Ectodermal cell (in vitro differentiated cells): Measurements from ENCODE around the gene ANLN.
"Not testable (repeated sequence)": the region's sequence is repeated elsewhere in the genome, so short reads cannot be mapped to it uniquely, and the experiment has no call there.

ENCODE experiments used
- H3K27ac ChIP-seq: 2 replicates; pipeline ENCODE4 v1.7.0; 2013; ENCODE audit warnings: mild to moderate bottlenecking, low read depth, low read length; ENCODE audit not compliant: insufficient read depth, poor library complexity, severe bottlenecking
- H3K27me3 ChIP-seq: 2 replicates; pipeline ENCODE4 v1.7.0; 2013; ENCODE audit warnings: mild to moderate bottlenecking, low read length; ENCODE audit not compliant: insufficient read depth, control insufficient read depth, poor library complexity, severe bottlenecking
- H3K36me3 ChIP-seq: one replicate; pipeline ENCODE4 v1.7.0; 2013; ENCODE audit warnings: low read length; ENCODE audit not compliant: control insufficient read depth, insufficient read depth
- H3K4me1 ChIP-seq: one replicate; pipeline ENCODE4 v1.7.0; 2013; ENCODE audit warnings: low read length; ENCODE audit not compliant: control insufficient read depth, insufficient read depth
- H3K4me3 ChIP-seq: 2 replicates; pipeline ENCODE4 v1.7.0; 2013; ENCODE audit warnings: low read depth, low read length, control low read depth; ENCODE audit not compliant: insufficient read depth
- H3K9me3 ChIP-seq: 2 replicates; pipeline ENCODE4 v1.7.0; 2013; ENCODE audit warnings: mild to moderate bottlenecking, low read length, moderate library complexity; ENCODE audit not compliant: control insufficient read depth
- WGBS, 2 experiments: methylation state at CpG; one replicate each; pipeline ENCODE4 v1.1.7; 2013; ENCODE audit warnings: missing lambda C conversion rate in 2 of 2; 5-methylcytosine and 5-hydroxymethylcytosine counted together

ANLN gene

DNA sequence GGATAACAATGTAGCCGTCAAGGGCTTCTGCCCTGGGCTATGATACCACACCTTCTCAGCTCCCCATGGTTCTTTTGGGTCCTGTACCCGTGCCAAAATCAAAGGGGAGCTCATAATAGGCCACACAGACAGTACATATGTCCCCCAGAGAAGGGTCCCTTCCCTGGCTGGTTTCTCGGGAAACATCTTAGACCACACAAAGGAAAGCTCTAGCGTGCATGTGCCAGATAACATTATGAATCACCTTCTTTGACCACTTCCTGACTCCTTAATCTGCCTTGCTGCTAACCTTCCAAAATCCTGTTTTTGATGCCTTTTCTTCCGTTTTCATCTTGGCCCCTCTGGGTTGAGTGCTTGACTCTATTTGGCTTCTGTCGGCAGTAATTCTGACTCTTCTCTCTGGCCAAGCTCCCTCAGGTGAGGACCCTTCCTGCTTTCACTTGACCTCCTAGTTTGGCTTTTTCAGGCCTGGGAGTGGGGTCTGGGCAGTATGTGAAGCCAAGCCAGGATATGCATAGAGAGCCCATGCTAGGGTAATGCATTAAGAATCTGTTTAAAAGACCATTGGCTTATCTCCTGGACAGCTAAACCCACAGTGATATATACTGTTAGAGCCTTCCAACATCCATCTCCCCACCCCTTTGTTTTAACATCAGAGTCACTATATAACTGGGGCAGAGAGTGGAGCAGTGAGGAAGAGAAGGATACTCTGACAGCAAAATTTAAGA is 84.8 kb downstream of the ANLN start:
- WGBS, 2 experiments: 93% methylated on average over 6 of the region's 6 CpGs
- no peaks in the 10 kb centered on the region for H3K36me3 ChIP-seq
- H3K9me3 ChIP-seq: no peaks in the 10 kb centered on the region

DNA sequence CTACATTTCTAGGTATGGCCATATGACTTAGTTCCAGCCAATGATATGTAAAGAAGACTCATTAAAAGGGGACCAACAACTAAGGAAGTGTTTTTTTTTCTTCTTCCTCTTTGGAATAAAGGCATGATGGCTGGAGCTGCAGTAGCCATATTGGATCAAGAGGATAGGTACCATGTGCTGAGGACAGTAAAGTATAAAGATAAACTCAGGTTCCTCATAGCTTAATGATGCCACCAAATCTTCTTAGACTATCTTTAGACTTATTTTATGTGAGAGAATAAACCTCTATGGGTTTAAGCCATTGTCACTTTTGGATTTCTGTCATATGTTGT is 85.3 kb downstream of the ANLN start:
- H3K36me3 ChIP-seq: no peaks in the 10 kb centered on the region
- no peak overlapping the region for H3K27ac ChIP-seq
- no peaks in the 10 kb centered on the region for H3K4me1 ChIP-seq
- no peak overlapping the region for H3K4me3 ChIP-seq
- no peaks in the 10 kb centered on the region for H3K9me3 ChIP-seq
- no peaks in the 10 kb centered on the region for H3K27me3 ChIP-seq

More for the DNA sequence above, 84.8 kb downstream of the ANLN start:
- Histone ChIP-seq H3K4me1 (no peaks in the 10 kb centered on the region), H3K27ac (no peak overlapping the region), H3K27me3 (no peaks in the 10 kb centered on the region), H3K4me3 (no peak overlapping the region)

DNA sequence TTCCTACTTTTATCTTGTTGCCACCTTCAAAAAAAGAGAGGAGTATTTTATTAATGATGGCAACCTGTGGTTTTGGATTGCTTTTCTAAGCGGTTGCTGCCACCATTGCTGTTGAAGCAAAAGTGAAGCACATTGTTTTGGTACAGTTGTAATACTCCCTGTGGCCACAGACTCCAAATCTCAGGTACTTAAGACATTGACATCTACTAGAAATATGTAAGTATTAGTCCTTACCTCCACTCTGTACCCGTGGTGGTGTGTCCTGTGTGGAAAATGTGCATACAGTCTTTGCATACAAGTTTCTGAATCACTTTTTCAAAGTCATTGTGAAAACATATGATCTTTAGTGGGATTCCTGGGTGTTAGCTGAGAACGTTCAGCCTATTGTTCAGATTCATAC is 85.7 kb downstream of the ANLN start:
- Histone ChIP-seq H3K4me1 (no peaks in the 10 kb centered on the region), H3K9me3 (no peaks in the 10 kb centered on the region), H3K4me3 (no peak overlapping the region), H3K36me3 (no peaks in the 10 kb centered on the region), H3K27me3 (no peaks in the 10 kb centered on the region), H3K27ac (no peak overlapping the region)
- WGBS, 2 experiments: 96 to 100% methylated on average over 1 to 2 of the region's 3 CpGs

DNA sequence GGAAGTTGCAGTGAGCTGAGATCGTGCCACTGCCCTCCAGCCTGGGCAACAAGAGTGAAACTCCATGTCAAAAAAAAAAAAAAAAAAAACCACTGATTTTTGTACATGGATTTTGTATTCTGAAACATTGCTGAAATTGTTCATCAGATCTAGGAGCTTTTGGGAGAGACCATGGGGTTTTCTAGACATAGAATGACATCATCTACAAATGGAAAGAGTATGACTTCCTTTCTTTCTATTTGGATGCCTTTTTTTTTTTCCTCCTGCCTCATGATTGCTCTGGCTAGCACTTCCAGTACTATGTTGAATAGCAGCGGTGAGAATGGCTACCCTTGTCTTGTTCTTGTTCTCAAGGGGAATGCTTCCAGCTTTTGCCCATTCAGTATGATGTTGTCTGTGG is 89.1 kb downstream of the ANLN start:
- Histone ChIP-seq H3K4me1 (no peaks in the 10 kb centered on the region), H3K27ac (no peak overlapping the region), H3K27me3 (no peaks in the 10 kb centered on the region), H3K36me3 (no peaks in the 10 kb centered on the region), H3K4me3 (no peak overlapping the region), H3K9me3 (no peaks in the 10 kb centered on the region)
- WGBS, 2 experiments: 98 to 100% methylated on average over 2 of the region's 2 CpGs

DNA sequence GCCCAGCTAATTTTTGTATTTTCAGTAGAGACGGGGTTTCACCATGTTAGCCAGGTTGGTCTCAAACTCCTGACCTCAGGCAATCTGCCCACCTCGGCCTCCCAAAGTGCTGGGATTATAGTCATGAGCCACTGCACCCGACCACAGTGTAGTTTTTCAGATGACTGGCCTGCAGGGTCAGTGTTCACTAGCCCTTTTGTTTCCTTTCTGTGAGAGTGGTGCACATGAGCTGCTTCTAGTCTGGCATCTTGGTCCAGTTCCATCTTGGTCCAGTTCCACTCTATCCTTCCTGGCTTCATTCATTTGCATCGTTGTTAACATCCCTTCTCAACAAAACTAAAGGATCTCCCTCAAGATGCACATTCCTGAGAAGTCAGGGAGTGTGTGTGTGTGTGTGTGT is 94.2 kb downstream of the ANLN start:
- H3K36me3 ChIP-seq, H3K27me3 ChIP-seq, H3K27ac ChIP-seq, H3K9me3 ChIP-seq, H3K4me3 ChIP-seq, H3K4me1 ChIP-seq: not testable (repeated sequence)
- WGBS, 2 experiments: 92 to 93% methylated on average over 3 to 4 of the region's 4 CpGs

DNA sequence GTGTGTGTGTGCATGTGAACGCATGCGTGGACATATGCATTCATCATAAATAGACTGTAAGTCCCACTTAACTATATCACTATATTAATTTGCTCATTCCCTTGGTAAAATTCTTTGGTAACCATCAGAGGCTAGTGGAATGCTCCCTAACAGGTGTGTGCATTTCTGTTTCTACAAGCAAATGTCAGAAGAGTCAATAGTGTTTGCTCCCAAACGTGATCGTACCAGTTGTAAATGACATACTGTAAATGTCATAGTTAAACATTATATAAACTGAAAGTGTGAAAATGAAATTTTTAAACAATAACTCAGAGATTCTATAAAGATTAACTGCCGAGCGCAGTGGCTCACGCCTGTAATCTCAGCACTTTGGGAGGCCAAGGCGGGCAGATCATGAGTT is 94.6 kb downstream of the ANLN start:
- Histone ChIP-seq H3K27me3 (no peaks in the 10 kb centered on the region), H3K4me3 (no peak overlapping the region), H3K36me3 (no peaks in the 10 kb centered on the region), H3K27ac (no peak overlapping the region), H3K9me3 (no peaks in the 10 kb centered on the region), H3K4me1 (no peaks in the 10 kb centered on the region)
- 83 to 91% methylated on average over 6 of the region's 8 CpGs for WGBS, 2 experiments

DNA sequence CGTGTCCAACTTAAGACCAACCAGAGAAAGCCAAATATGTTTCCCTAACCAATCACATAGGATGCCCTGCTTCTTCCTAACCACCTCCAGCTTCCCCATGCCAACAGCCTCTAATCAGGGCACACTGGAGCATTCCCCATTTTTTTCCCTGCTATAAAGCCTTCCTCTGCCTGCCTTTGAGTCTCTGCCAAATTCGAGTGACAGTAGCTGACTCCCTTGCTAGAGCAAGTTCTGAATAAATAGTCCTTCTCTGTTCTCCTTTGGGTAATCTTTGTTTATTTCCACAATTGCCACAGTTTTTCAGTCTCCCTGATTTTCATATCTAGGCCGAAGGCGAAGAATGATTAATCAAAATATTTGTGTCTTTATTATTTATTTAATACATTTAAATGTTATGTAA is 96.7 kb downstream of the ANLN start:
- H3K9me3 ChIP-seq: no peaks in the 10 kb centered on the region
- 94 to 96% methylated on average over 2 of the region's 4 CpGs for WGBS, 2 experiments
- H3K4me3 ChIP-seq: no peak overlapping the region
- no peaks in the 10 kb centered on the region for H3K4me1 ChIP-seq
- H3K36me3 ChIP-seq: no peaks in the 10 kb centered on the region
- H3K27ac ChIP-seq: no peak overlapping the region
- no peaks in the 10 kb centered on the region for H3K27me3 ChIP-seq

DNA sequence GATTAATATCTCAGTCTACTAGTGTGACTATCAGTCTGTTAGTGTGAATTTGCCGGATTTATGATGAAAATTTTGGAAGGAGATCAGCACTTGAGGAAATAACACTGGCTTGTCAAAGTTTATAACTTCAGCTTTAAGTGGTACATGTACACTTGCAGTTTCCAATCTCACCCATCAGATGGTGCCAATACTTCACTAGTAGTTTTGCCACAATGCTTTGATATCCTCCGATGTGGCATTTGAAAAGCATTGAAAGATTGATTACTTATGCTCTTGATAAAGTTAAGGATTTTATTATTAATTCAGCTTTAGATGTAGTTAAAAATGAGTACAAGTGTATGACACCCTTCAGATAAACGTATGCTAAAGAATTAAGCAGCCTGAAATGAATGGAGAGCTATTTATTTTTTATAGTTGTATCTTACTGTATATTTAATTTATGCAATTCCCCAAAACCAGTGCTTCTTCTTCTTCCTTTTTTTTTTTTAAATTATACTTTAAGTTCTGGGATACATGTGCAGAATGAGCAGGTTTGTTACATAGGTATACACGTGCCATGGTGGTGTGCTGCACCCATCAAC is 98.2 kb downstream of the ANLN start:
- H3K36me3 ChIP-seq: no peaks in the 10 kb centered on the region
- no peaks in the 10 kb centered on the region for H3K9me3 ChIP-seq
- WGBS, 2 experiments: 64 to 73% methylated on average over 3 of the region's 4 CpGs
- no peak overlapping the region for H3K27ac ChIP-seq
- no peaks in the 10 kb centered on the region for H3K27me3 ChIP-seq
- no peak overlapping the region for H3K4me3 ChIP-seq
- no peaks in the 10 kb centered on the region for H3K4me1 ChIP-seq

DNA sequence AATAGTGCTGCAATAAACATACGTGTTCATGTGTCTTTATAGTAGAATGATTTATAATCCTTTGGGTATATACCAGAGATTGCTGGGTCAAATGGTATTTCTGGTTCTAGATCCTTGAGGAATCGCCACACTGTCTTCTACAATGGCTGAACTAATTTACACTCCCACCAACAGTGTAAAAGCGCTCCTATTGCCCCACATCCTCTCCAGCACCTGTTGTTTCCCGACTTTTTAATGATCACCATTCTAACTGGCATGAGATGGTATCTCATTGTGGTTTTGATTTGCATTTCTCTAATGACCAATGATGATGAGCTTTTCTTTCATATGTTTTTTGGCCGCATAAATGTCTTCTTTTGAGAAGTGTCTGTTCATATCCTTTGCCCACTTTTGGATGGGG is 99.0 kb downstream of the ANLN start:
- not testable (repeated sequence) for H3K9me3 ChIP-seq, H3K4me3 ChIP-seq, H3K27ac ChIP-seq, H3K36me3 ChIP-seq, H3K4me1 ChIP-seq, H3K27me3 ChIP-seq
- WGBS, 2 experiments: 91 to 95% methylated on average over 5 of the region's 5 CpGs

DNA sequence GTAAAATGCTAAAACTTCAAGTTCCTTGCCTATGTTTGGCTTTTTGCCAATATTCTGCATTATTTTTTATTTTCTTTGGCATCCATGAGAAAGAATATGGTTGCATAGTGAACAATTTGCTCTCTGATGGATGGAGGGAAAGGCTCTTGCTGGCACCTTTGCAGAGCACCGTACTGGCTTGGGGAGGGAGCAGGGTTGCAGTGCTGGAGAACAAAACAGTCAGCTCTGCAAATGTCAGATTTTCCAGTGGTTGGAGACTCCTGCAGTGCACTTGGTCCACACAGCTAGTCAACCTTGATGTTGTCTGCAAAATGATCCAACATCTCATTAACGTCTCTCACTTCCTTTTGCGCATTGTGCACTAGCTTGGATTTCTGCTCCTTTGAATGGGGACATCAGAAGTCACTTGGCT is 100.8 kb downstream of the ANLN start:
- no peaks in the 10 kb centered on the region for H3K4me1 ChIP-seq
- no peak overlapping the region for H3K4me3 ChIP-seq
- 88 to 95% methylated on average over 3 of the region's 3 CpGs for WGBS, 2 experiments
- H3K27me3 ChIP-seq: no peaks in the 10 kb centered on the region
- H3K36me3 ChIP-seq: no peaks in the 10 kb centered on the region
- H3K27ac ChIP-seq: no peak overlapping the region
- H3K9me3 ChIP-seq: no peaks in the 10 kb centered on the region

DNA sequence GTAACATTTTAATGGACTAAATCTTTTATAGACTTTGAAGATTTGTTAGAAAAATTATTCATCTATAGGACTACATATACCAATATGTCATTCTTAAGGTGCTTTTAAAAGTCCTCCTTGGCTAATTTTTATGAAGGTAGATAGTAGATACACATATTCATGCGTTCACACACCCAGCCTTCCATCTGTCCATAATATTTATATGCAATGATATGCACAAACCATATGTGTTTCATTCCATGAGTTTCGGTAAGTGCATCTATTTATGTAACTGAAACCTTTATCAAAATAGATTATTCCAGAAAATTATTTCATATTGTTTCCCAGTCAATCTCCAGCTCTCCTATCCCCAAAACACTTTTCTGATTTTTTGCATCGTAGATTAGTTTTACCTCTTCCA is 101.7 kb downstream of the ANLN start:
- 93 to 100% methylated on average over 1 to 2 of the region's 3 CpGs for WGBS, 2 experiments
- Histone ChIP-seq H3K27me3 (no peaks in the 10 kb centered on the region), H3K4me3 (no peak overlapping the region)

More for the DNA sequence above, 101.7 kb downstream of the ANLN start:
- no peaks in the 10 kb centered on the region for H3K4me1 ChIP-seq
- no peak overlapping the region for H3K27ac ChIP-seq
- H3K9me3 ChIP-seq: no peaks in the 10 kb centered on the region
- H3K36me3 ChIP-seq: no peaks in the 10 kb centered on the region
